ENCODE measurements around the gene GBE1. TPM values are rescaled to one million over a fixed set of nuclear protein-coding genes. Genes with fewer than 3 reads are reported as not detected.
"Not testable (repeated sequence)": the region's sequence is repeated elsewhere in the genome, so short reads cannot be mapped to it uniquely, and the experiment has no call there.

Gene GBE1
- total and polyA plus RNA-seq, 11 donors: 32.3 to 204 (median 95.9) TPM

DNA sequence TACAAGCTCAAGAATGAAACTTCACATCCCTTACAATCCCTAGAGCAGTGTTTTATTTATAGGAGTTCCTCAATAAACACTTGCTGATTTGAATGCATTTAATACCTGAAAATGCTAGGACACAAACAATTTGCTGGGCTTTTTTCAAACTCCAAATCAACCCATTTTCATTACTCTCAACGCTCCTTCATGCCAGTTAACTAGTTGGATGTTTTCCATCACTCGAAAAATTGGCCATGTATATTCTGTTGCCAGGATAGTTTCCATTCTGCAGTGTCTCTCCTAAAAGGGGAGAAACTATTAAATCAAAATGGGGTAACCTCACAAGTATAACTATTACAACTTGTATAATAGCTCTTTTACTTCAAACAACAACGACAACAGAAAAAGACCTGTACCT is 1.2 kb downstream of the GBE1 start:
- TF ChIP-seq, protein P1, sequence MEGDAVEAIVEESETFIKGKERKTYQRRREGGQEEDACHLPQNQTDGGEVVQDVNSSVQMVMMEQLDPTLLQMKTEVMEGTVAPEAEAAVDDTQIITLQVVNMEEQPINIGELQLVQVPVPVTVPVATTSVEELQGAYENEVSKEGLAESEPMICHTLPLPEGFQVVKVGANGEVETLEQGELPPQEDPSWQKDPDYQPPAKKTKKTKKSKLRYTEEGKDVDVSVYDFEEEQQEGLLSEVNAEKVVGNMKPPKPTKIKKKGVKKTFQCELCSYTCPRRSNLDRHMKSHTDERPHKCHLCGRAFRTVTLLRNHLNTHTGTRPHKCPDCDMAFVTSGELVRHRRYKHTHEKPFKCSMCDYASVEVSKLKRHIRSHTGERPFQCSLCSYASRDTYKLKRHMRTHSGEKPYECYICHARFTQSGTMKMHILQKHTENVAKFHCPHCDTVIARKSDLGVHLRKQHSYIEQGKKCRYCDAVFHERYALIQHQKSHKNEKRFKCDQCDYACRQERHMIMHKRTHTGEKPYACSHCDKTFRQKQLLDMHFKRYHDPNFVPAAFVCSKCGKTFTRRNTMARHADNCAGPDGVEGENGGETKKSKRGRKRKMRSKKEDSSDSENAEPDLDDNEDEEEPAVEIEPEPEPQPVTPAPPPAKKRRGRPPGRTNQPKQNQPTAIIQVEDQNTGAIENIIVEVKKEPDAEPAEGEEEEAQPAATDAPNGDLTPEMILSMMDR (IDR thresholded peaks at IDR 0.05): no peak
- TF ChIP-seq POLR2A (IDR thresholded peaks at IDR 0.05): no peak

GRCh38 chr3:81758771-81759170 is 2.7 kb downstream of the GBE1 start:
- H3K27me3 ChIP-seq, ATAC-seq, DNase-seq: not testable (repeated sequence)
- Histone ChIP-seq H3K27ac (peak overlapping the region in 11 of 12 donors; percentile 91 to 100 (median 98)), H3K4me3 (peak overlapping the region in 1 of 12 donors; percentile 69), H3K9me3 (peaks cover 0 to 13% (median 0%) of the 10 kb centered on the region in 12 donors), H3K4me1 (peaks cover 0 to 63% (median 42%) of the 10 kb centered on the region in 12 donors), H3K36me3 (peaks cover 0 to 24% (median 0%) of the 10 kb centered on the region in 9 donors)
- WGBS, 4 donors: 87 to 96% (median 91%) methylated on average over 4 of the region's 4 CpGs
- intact Hi-C loops (cut with DNase I): loop anchor here in 4 of 10 donors (5.0 to 10.0 kb wide), 4 partner anchors 46 to 376 kb away; no protein-coding TSS in a partner anchor

More for the DNA sequence above, 1.2 kb downstream of the GBE1 start:
- Histone ChIP-seq H3K27ac (peak overlapping the region; percentile 91 to 100 (median 98)), H3K4me3 (peak overlapping the region; percentile 48 to 79 (median 68)), H3K4me1 (peaks cover 0 to 72% (median 42%) of the 10 kb centered on the region in 12 donors), H3K27me3 (no peaks in the 10 kb centered on the region), H3K9me3 (peaks cover 0 to 1% (median 0%) of the 10 kb centered on the region in 12 donors), H3K36me3 (peaks cover 0 to 24% (median 0%) of the 10 kb centered on the region in 9 donors)
- DNase-seq (no peak), ATAC-seq (no peak)
- WGBS, 4 donors: 11 to 32% (median 16%) methylated on average over 3 of the region's 3 CpGs
- intact Hi-C loops (cut with DNase I): loop anchor here in 5 of 10 donors (2.0 to 10.0 kb wide), 6 partner anchors 29 to 372 kb away; no protein-coding TSS in a partner anchor

- ATAC-seq: no peak
- Histone ChIP-seq H3K27ac (peak overlapping the region in 8 of 12 donors; percentile 12 to 100 (median 98)), H3K9me3 (peaks cover 0 to 13% (median 0%) of the 10 kb centered on the region in 12 donors), H3K27me3 (no peaks in the 10 kb centered on the region), H3K4me3 (no peak overlapping the region), H3K4me1 (peaks cover 0 to 62% (median 42%) of the 10 kb centered on the region in 12 donors), H3K36me3 (peaks cover 0 to 24% (median 0%) of the 10 kb centered on the region in 9 donors)
- WGBS, 4 donors: 76 to 84% (median 77%) methylated on average over 1 of the region's 1 CpG
- peak in 1 of 5 donors; percentile 28 for DNase-seq
- intact Hi-C loops (cut with DNase I): loop anchor here in 4 of 10 donors (5.0 to 10.0 kb wide), 4 partner anchors 46 to 377 kb away; no protein-coding TSS in a partner anchor
- TF ChIP-seq, protein P1 (IDR thresholded peaks at IDR 0.05): no peak
- TF ChIP-seq POLR2A (IDR thresholded peaks at IDR 0.05): no peak
Observed at GRCh38 chr3:81758275-81758674, 3.2 kb downstream of the GBE1 start.

GRCh38 chr3:81753416-81754027 is 7.9 kb downstream of the GBE1 start:
- no peak for TF ChIP-seq POLR2A (IDR thresholded peaks at IDR 0.05)
- TF ChIP-seq, protein P1 (IDR thresholded peaks at IDR 0.05): no peak
- Histone ChIP-seq H3K36me3 (peaks cover 0 to 29% (median 6%) of the 10 kb centered on the region in 9 donors), H3K27me3 (no peaks in the 10 kb centered on the region), H3K9me3 (peaks cover 0 to 13% (median 0%) of the 10 kb centered on the region in 12 donors), H3K27ac (no peak overlapping the region), H3K4me3 (no peak overlapping the region), H3K4me1 (peaks cover 0 to 45% (median 23%) of the 10 kb centered on the region in 12 donors)
- DNase-seq (no peak), ATAC-seq (no peak)
- intact Hi-C loops (cut with DNase I): loop anchor here in 2 of 10 donors (10.0 kb wide), 2 partner anchors 79 to 381 kb away; no protein-coding TSS in a partner anchor
- 47 to 74% (median 62%) methylated on average over 2 of the region's 2 CpGs for WGBS, 4 donors
